ENCODE results near the gene TPH1.

Gene TPH1

DNA sequence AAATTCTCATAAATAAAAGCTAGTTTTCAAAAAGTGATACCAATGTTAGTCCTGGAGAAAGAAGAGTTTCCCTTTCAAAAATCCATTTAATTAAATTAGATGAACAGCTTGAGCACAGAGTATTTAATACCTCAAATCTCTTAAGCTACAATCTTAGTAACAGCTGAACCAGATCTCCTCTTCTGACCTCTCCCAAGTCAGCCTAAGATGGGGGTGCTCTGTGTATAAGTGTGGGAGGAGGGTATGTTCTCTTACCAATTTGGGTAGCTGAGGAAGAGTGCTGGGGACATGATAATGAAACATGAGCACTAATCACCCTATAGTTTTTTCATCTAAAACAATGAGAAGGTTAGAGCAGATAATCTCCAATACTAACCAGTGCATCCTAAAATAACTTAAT is 9.6 kb downstream of the TPH1 start:
- Histone ChIP-seq H3K4me1 (ENCODE audit: control insufficient read depth in 2 of 2, insufficient read depth in 2 of 2, low read length in 2 of 2) (no peaks in the 10 kb centered on the region), H3K36me3 (ENCODE audit: control insufficient read depth in 2 of 2, insufficient read depth in 2 of 2, low read length in 2 of 2) (no peaks in the 10 kb centered on the region), H3K9ac (ENCODE audit: low read depth in 1 of 2, low read length in 2 of 2) (no peak overlapping the region), H3K4me3 (ENCODE audit: low read length in 2 of 2) (no peak overlapping the region), H3K27me3 (ENCODE audit: control insufficient read depth in 2 of 2, insufficient read depth in 2 of 2, low read length in 2 of 2) (no peaks in the 10 kb centered on the region), H3K9me3 (ENCODE audit: control insufficient read depth in 2 of 2, low read length in 2 of 2) (no peaks in the 10 kb centered on the region), H3K27ac (ENCODE audit: low read depth in 2 of 2, low read length in 2 of 2) (no peak overlapping the region)

- Histone ChIP-seq H3K36me3 (ENCODE audit: control insufficient read depth in 2 of 2, insufficient read depth in 2 of 2, low read length in 2 of 2) (no peaks in the 10 kb centered on the region), H3K4me1 (ENCODE audit: control insufficient read depth in 2 of 2, insufficient read depth in 2 of 2, low read length in 2 of 2) (no peaks in the 10 kb centered on the region), H3K27ac (ENCODE audit: low read depth in 2 of 2, low read length in 2 of 2) (no peak overlapping the region), H3K27me3 (ENCODE audit: control insufficient read depth in 2 of 2, insufficient read depth in 2 of 2, low read length in 2 of 2) (no peaks in the 10 kb centered on the region), H3K9ac (ENCODE audit: low read depth in 1 of 2, low read length in 2 of 2) (no peak overlapping the region), H3K4me3 (ENCODE audit: low read length in 2 of 2) (no peak overlapping the region), H3K9me3 (ENCODE audit: control insufficient read depth in 2 of 2, low read length in 2 of 2) (no peaks in the 10 kb centered on the region)
Observed at GRCh38 chr11:18027475-18027874, 18.6 kb downstream of the TPH1 start.

DNA sequence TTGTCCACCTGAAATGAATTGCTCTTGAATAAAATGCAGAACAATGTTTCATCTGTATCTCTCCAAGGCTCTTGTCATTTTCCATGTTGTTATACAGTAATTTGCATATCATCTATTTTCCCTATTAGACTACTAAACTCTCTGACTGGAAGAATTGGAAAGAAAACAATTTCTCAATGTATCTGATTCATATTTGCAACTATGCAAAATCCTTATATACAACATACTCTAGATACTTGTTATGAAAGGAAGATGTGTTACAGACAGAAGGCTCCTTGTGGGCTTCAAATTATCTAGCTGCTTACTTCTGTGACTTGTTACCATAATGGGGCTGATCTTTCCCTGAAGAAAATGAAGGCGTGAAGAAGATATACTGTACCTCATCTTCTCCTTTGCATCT is 23.6 kb downstream of the TPH1 start:
- Histone ChIP-seq H3K27ac (ENCODE audit: low read depth in 2 of 2, low read length in 2 of 2) (no peak overlapping the region), H3K4me3 (ENCODE audit: low read length in 2 of 2) (no peak overlapping the region), H3K36me3 (ENCODE audit: control insufficient read depth in 2 of 2, insufficient read depth in 2 of 2, low read length in 2 of 2) (no peaks in the 10 kb centered on the region), H3K9ac (ENCODE audit: low read depth in 1 of 2, low read length in 2 of 2) (no peak overlapping the region), H3K4me1 (ENCODE audit: control insufficient read depth in 2 of 2, insufficient read depth in 2 of 2, low read length in 2 of 2) (no peaks in the 10 kb centered on the region), H3K9me3 (ENCODE audit: control insufficient read depth in 2 of 2, low read length in 2 of 2) (no peaks in the 10 kb centered on the region), H3K27me3 (ENCODE audit: control insufficient read depth in 2 of 2, insufficient read depth in 2 of 2, low read length in 2 of 2) (no peaks in the 10 kb centered on the region)

DNA sequence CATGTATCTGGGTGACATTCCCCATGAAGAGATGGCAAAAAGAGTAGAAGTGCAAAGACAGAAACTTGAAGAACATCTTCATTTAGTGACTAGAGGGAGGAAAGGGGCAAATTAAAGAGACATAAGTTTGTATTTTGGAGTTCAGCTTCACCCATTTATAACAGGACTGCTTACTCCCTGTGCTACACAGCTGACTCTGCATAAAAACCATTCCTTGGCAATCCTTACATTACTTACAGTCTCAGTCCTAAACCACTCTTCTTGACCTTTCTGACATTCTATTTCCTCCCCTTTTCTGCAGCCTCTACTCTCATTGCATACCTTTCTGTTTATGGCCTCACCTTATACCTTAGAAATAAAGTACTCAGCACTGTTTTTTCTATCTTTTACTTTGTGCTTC is 26.4 kb downstream of the TPH1 start:
- H3K4me3 ChIP-seq (ENCODE audit: low read length in 2 of 2) = no peak overlapping the region
- no peaks in the 10 kb centered on the region for H3K36me3 ChIP-seq (ENCODE audit: control insufficient read depth in 2 of 2, insufficient read depth in 2 of 2, low read length in 2 of 2)
- no peak overlapping the region for H3K9ac ChIP-seq (ENCODE audit: low read depth in 1 of 2, low read length in 2 of 2)
- H3K27ac ChIP-seq (ENCODE audit: low read depth in 2 of 2, low read length in 2 of 2) = no peak overlapping the region
- H3K9me3 ChIP-seq (ENCODE audit: control insufficient read depth in 2 of 2, low read length in 2 of 2) = no peaks in the 10 kb centered on the region
- H3K4me1 ChIP-seq (ENCODE audit: control insufficient read depth in 2 of 2, insufficient read depth in 2 of 2, low read length in 2 of 2) = no peaks in the 10 kb centered on the region
- H3K27me3 ChIP-seq (ENCODE audit: control insufficient read depth in 2 of 2, insufficient read depth in 2 of 2, low read length in 2 of 2) = no peaks in the 10 kb centered on the region

DNA sequence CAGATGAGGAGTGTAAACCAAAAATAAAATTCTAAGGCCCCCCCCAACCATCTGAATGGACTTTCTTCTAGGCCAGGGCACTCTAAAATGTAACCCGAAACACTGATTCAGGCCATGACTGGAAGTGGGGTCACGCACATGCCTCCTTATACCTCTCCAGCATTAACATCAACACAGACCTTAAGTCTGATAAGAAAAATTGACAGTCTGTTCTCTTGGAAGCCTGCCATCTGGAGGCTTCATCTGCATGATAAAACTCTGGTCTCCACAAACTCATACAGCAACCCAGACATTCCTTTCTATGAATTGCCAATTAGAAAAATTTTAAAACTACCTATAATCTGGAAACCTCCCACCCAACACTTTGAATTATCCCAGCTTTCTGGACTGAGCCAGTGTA is 29.3 kb downstream of the TPH1 start:
- Histone ChIP-seq H3K9me3 (ENCODE audit: control insufficient read depth in 2 of 2, low read length in 2 of 2) (no peaks in the 10 kb centered on the region), H3K27ac (ENCODE audit: low read depth in 2 of 2, low read length in 2 of 2) (no peak overlapping the region), H3K36me3 (ENCODE audit: control insufficient read depth in 2 of 2, insufficient read depth in 2 of 2, low read length in 2 of 2) (no peaks in the 10 kb centered on the region), H3K4me3 (ENCODE audit: low read length in 2 of 2) (no peak overlapping the region), H3K27me3 (ENCODE audit: control insufficient read depth in 2 of 2, insufficient read depth in 2 of 2, low read length in 2 of 2) (no peaks in the 10 kb centered on the region), H3K9ac (ENCODE audit: low read depth in 1 of 2, low read length in 2 of 2) (no peak overlapping the region), H3K4me1 (ENCODE audit: control insufficient read depth in 2 of 2, insufficient read depth in 2 of 2, low read length in 2 of 2) (peaks cover 4 to 12% of the 10 kb centered on the region in 2 donors)

GRCh38 chr11:18014876-18015275 is 31.2 kb downstream of the TPH1 start:
- Histone ChIP-seq H3K36me3 (ENCODE audit: control insufficient read depth in 2 of 2, insufficient read depth in 2 of 2, low read length in 2 of 2) (no peaks in the 10 kb centered on the region), H3K4me1 (ENCODE audit: control insufficient read depth in 2 of 2, insufficient read depth in 2 of 2, low read length in 2 of 2) (peaks cover 8 to 18% of the 10 kb centered on the region in 2 donors), H3K27ac (ENCODE audit: low read depth in 2 of 2, low read length in 2 of 2) (no peak overlapping the region), H3K27me3 (ENCODE audit: control insufficient read depth in 2 of 2, insufficient read depth in 2 of 2, low read length in 2 of 2) (no peaks in the 10 kb centered on the region), H3K4me3 (ENCODE audit: low read length in 2 of 2) (no peak overlapping the region), H3K9me3 (ENCODE audit: control insufficient read depth in 2 of 2, low read length in 2 of 2) (no peaks in the 10 kb centered on the region), H3K9ac (ENCODE audit: low read depth in 1 of 2, low read length in 2 of 2) (no peak overlapping the region)

GRCh38 chr11:18013790-18014507 is 32.1 kb downstream of the TPH1 start:
- H3K27me3 ChIP-seq (ENCODE audit: control insufficient read depth in 2 of 2, insufficient read depth in 2 of 2, low read length in 2 of 2) = no peaks in the 10 kb centered on the region
- H3K27ac ChIP-seq (ENCODE audit: low read depth in 2 of 2, low read length in 2 of 2) = peak overlapping the region; percentile 82 to 90
- peak overlapping the region; percentile 73 to 96 for H3K4me3 ChIP-seq (ENCODE audit: low read length in 2 of 2)
- no peaks in the 10 kb centered on the region for H3K36me3 ChIP-seq (ENCODE audit: control insufficient read depth in 2 of 2, insufficient read depth in 2 of 2, low read length in 2 of 2)
- no peaks in the 10 kb centered on the region for H3K9me3 ChIP-seq (ENCODE audit: control insufficient read depth in 2 of 2, low read length in 2 of 2)
- H3K4me1 ChIP-seq (ENCODE audit: control insufficient read depth in 2 of 2, insufficient read depth in 2 of 2, low read length in 2 of 2) = peaks cover 8 to 18% of the 10 kb centered on the region in 2 donors
- peak overlapping the region; percentile 86 to 90 for H3K9ac ChIP-seq (ENCODE audit: low read depth in 1 of 2, low read length in 2 of 2)

DNA sequence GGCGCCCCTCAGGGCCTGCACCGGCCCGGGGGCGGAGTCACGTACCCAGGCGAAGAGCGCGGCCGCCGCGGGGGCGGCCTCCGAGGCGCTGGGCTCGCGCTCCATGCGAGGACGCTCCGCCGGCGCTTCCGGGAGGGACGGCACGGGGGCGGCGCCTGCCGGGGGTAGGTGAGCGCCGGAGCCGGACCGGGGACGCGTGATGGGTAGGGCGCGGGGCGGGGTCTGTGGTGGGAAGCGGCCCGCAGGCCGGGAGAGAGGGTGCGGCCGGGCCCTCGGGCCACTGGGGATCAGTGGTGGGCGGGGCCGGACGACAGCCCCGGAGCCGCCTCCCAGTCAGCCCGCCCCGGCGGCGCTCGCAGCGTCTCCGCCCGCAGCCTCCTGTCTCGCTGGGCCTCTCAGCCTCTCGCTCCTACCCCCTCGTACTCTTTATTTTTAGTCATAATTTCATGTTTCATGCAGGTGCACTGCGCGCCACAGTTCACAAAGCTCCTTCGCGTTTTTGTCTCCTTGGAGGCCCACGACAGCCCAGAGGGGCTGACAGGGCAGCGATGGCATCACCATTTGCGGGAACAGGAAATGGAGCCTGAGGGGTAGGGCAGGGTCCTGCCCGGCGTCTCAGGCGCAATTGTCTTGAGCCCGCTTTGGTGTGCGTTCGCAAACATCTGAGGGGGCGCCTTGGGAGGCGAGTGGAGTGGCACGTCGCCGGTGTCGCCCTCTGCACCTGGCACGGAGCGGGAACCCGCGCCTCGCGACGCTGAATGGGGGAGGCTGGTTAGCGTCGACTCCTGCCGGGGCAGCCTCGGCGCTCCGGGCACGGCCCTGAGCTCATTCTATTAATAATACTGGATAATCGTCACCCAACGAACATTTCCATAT is 32.9 kb downstream of the TPH1 start, which contains the start of gene SERGEF:
Gene SERGEF, minus strand, starts transcription at position 142 of the 876 bp plus-strand sequence. Its CDS starts 37 bp downstream, at position 105.
- Histone ChIP-seq H3K9ac (ENCODE audit: low read depth in 1 of 2, low read length in 2 of 2) (peak within 1 kb of the TSS; percentile 86 to 90), H3K4me3 (ENCODE audit: low read length in 2 of 2) (peak within 1 kb of the TSS; percentile 73 to 96), H3K27me3 (ENCODE audit: control insufficient read depth in 2 of 2, insufficient read depth in 2 of 2, low read length in 2 of 2) (no peaks in the 10 kb centered on the region), H3K4me1 (ENCODE audit: control insufficient read depth in 2 of 2, insufficient read depth in 2 of 2, low read length in 2 of 2) (peaks cover 8 to 18% of the 10 kb centered on the region in 2 donors), H3K9me3 (ENCODE audit: control insufficient read depth in 2 of 2, low read length in 2 of 2) (no peaks in the 10 kb centered on the region), H3K27ac (ENCODE audit: low read depth in 2 of 2, low read length in 2 of 2) (peak within 1 kb of the TSS; percentile 82 to 90), H3K36me3 (ENCODE audit: control insufficient read depth in 2 of 2, insufficient read depth in 2 of 2, low read length in 2 of 2) (no peaks in the 10 kb centered on the region)

- peaks cover 8 to 18% of the 10 kb centered on the region in 2 donors for H3K4me1 ChIP-seq (ENCODE audit: control insufficient read depth in 2 of 2, insufficient read depth in 2 of 2, low read length in 2 of 2)
- peak overlapping the region; percentile 74 to 90 for H3K9ac ChIP-seq (ENCODE audit: low read depth in 1 of 2, low read length in 2 of 2)
- H3K36me3 ChIP-seq (ENCODE audit: control insufficient read depth in 2 of 2, insufficient read depth in 2 of 2, low read length in 2 of 2) = no peaks in the 10 kb centered on the region
- H3K27me3 ChIP-seq (ENCODE audit: control insufficient read depth in 2 of 2, insufficient read depth in 2 of 2, low read length in 2 of 2) = no peaks in the 10 kb centered on the region
- peak overlapping the region; percentile 73 to 96 for H3K4me3 ChIP-seq (ENCODE audit: low read length in 2 of 2)
- peak overlapping the region; percentile 58 to 90 for H3K27ac ChIP-seq (ENCODE audit: low read depth in 2 of 2, low read length in 2 of 2)
- no peaks in the 10 kb centered on the region for H3K9me3 ChIP-seq (ENCODE audit: control insufficient read depth in 2 of 2, low read length in 2 of 2)
Observed at GRCh38 chr11:18012122-18012905, 33.8 kb downstream of the TPH1 start.
